ENCODE results near the gene NQO1.
A peak's percentile ranks its signal among the peaks of the same experiment; 100 is the strongest.
"Not testable (repeated sequence)": the region's sequence is repeated elsewhere in the genome, so short reads cannot be mapped to it uniquely, and the experiment has no call there.

Gene NQO1

DNA sequence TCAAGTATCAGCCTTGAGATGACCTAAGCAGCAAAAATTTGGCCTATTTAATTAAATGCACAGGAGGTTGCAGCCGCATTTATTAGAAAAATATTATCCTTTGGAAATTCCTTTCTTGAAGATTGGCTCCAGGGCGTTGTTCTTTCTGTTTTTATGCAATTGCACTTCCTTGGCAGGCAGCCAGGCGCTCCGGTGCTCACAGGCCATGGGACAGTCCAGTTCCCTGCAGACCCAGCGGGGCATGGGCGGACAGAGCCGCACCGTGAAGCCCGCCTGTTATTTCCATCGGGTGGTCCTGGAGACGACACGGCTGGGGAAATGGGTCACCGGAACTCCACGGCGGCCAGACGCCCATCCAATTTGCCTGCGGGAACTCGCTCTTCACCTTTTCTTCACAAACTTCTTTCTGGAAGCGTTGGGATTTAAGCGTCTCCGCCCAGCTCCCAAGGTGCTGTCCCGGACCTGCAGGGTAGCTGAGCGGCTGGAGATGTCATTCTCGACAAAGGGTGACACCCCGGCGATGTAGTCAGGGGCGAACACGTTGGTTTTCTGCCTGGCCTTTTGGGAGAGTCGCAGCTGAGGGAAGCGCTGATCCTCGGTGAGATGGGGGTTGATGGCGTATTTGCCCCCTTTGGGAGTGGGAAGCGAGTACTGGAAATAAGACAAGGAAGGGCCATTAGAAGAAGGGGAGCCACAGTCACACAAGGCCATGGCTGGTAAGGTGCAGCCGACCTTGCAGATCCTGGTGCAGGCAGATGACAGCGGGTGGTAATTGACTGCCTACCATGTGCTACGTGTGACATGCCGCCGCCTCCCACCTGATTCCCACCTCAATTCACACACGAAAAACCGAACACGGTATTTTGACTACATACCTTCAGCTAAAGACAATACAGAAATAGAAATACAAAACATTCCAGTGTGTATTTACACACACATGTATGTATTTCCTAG is 15.9 kb upstream of the NQO1 start:
- peak; percentile 70 for DNase-seq (ENCODE audit: low read depth)

DNA sequence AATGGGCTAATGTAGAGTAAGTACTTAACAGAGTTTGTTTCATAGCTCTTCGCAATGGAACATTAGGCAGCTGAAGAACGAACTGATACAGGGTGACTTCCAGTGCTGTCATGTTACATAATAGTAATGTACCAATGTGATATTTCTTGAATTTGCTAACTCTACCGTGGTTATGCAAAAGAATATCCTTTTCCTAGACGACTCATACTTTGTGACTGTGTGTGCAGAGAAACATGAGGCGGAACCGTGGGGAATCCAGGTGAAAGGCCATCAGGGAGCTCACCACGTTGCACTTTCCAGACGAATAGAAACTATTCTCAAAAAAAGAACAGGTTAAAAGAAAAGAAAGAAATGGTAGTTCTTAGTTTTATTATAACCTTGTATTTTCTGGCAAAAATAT is 15.2 kb upstream of the NQO1 start:
- peak; percentile 48 for DNase-seq (ENCODE audit: low read depth)

DNA sequence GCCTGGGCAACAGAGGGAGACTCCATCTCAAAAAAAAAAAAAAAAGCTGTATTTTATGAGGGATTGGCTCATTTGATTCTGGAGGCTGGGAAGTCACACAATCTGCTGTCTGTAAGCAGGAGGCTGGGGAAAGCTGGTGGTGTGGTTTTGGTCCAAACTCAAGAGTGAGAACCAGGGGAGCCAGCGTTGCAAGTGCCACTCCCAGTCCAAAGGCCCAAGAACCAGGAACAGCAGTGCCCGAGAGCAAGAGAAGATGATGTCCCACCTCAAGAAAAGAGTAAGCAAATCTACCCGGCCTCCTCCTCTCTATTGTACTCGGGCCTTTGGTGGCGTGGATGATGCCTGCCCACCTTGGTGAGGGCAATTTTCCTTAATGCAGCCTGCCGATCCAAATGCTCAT is 5.7 kb upstream of the NQO1 start:
- DNase-seq (ENCODE audit: low read depth) = no peak

GRCh38 chr16:69731280-69731679 is 4.9 kb upstream of the NQO1 start:
- not testable (repeated sequence) for DNase-seq (ENCODE audit: low read depth)

GRCh38 chr16:69729030-69729429 is 2.7 kb upstream of the NQO1 start:
- not testable (repeated sequence) for DNase-seq (ENCODE audit: low read depth)

DNA sequence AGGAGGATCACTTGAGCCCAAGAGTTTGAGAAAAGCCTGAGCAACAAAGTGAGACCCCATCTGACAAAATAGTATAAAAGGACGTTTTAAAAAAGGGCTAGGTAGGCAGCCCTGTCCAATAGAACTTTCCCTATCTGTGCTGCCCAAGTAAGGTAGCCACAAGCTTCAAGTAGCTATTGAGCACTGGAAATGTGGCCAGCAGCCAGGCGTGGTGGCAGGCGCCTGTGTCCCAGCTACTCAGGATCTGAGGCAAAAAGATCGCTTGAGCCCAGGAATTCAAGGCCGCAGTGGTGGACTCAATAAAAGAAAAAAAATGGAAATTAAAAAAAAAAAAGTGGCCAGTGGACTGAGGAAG is 1.5 kb upstream of the NQO1 start:
- DNase-seq (ENCODE audit: low read depth) = no peak

DNA sequence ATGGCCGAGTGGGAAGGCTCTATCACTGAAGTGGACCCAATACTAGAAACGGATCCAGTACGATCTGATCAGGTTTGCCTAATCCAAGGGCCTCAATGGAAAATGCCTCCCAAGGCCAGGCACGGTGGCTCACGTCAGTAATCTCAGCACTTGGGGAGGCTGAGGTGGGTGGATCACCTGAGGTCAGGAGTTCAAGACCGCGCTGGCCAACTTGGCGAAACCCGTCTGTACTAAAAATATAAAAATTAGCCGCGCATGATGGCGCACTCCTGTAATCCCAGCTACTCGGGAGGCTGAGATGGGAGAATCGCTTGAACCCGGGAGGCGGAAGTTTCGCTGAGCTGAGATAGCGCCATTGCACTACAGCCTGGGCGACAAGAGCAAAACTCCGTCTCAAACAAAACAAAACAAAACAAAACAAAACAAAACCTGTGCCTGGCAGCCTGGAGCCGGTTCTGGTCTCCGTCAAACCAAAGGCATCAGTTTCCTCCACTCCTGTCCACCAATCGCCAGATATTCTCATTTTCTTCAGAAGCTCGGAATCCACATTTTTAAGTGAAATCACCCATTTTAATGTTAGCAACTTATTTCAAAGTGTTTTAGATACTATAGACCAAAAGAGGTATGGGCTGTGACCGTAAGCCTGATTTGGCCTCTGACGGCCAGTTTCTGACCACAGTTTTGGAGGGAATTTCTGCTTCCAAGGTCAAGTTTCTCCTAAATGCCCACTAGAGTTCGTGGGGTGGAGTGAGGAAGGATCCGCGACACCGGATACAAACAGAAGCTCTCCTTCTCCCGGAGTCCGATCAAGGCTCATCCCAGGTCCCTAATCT is 664 bp downstream of the NQO1 start:
- DNase-seq (ENCODE audit: low read depth) = no peak

DNA sequence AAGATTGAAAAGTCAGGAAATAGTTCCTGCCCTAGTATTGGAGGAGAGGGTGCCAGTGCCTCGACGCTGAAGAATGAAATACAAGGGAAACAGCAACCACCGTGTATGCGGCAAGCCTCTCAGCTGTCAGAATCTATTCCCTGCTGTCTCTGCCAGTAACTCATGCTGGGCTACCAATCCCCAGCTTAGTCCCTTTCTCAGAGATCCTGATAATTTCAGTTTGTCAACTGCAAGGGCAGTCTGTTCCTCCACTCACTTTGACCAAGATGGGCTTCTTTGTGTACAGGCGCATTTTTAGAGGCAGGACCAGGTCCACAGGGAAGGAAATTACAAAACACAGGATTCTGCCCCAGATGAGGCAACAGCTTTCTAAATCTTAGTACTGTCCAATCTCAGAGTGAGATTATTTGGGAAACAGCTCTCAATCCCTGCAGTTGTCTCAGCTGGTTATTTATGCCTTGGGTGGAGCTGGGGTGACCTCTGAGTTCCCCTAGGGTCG is 1.3 kb downstream of the NQO1 start:
- DNase-seq (ENCODE audit: low read depth) = peak; percentile 39

GRCh38 chr16:69724414-69724873 is 1.9 kb downstream of the NQO1 start:
- no peak for DNase-seq (ENCODE audit: low read depth)

DNA sequence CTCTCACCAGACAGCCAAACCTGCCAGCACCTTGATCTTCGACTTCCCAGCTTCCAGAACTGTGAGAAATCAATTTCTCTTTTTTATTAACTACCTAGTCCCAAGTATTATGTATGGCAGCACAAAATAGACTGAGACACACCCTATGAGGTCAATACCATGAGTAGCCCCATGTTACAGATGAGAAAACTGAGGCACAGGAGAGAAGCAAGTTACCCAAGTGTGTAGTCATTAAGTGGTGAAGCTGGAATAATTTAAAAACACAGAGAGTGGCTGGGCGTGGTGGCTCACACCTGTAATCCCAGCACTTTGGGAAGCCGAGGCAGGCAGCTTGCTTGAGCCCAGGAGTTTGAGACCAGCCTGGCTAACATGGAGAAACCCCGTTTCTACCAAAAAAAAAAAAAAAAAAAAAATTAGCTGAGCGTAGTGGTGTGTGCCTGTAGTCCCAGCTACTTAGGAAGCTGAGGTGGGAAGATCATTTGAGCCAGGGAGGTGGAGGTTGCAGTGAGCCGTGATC is 4.9 kb downstream of the NQO1 start:
- DNase-seq (ENCODE audit: low read depth) = no peak

DNA sequence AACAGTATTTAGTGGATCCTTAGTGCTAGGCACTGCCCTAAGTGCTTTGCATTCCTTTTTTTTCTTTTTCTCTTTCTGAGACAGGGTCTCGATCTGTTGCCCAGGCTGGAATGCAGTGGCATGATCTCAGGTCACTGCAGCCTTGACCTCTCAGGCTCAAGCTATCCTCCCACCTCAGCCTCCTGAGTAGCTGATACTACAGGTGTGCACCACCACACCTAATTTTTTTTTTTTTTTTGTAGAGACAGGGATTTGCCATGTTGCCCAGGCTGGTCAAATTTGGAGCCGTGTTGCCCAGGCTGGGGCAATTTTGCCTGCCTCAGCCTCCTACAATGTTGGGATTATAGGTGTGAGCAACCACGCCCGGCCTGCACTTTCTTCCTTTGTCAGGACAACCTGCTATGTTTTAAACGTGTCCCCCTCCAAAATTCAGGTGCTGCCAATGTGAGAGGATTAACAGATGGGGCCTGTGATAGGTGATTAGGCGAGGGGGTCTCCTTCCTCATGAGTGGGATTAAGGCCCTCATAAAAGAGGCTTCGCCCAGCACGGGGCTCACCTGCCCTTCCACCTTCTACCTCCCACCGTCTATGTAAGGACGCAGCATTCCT is 5.4 kb downstream of the NQO1 start:
- no peak for DNase-seq (ENCODE audit: low read depth)

DNA sequence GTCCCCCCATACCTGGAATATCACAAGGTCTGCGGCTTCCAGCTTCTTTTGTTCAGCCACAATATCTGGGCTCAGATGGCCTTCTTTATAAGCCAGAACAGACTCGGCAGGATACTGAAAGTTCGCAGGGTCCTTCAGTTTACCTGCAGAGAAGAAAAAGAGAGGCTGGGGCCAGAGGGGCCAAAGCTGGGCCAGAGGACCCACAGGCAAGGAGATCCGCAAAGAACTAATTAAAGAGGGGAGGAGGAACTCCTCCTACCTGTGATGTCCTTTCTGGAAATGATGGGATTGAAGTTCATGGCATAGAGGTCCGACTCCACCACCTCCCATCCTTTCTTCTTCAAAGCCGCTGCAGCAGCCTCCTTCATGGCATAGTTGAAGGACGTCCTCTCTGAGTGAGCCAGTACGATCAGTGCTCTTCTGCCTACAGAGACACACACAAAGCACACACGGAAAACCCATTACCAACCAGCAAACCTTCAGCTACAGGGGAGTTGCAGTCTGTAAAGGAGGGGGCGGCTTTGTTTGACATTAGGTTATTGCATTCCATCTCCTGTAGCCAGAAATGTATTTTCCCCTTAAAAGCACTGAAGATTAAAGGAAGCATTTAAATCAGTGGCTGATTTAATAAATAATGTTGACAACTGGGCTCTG is 8.1 kb downstream of the NQO1 start:
- no peak for DNase-seq (ENCODE audit: low read depth)

DNA sequence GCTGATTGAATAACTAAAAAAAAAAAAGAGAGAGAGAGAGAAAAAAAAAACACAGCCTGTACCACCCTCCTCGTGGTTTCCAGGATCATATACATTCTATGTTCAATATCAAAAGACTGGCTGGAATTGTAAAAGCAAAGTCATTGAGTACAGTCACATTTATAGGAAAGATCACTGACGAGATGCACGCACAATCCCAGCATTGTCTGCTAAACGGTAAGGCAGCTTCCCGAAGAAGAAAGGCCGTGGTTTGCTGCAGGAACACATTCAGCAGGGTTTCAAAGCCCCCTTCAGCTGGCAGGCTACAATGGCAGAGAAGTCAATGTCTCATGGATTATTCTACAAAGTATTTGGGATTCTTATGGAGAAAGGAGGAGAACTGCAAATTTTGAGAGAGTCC is 9.3 kb downstream of the NQO1 start:
- DNase-seq (ENCODE audit: low read depth) = no peak

GRCh38 chr16:69712914-69713581 is 13.3 kb downstream of the NQO1 start:
- DNase-seq (ENCODE audit: low read depth) = no peak

GRCh38 chr16:69712277-69712676 is 14.1 kb downstream of the NQO1 start:
- DNase-seq (ENCODE audit: low read depth) = no peak

GRCh38 chr16:69711115-69711740 is 15.1 kb downstream of the NQO1 start:
- DNase-seq (ENCODE audit: low read depth) = peak; percentile 53

DNA sequence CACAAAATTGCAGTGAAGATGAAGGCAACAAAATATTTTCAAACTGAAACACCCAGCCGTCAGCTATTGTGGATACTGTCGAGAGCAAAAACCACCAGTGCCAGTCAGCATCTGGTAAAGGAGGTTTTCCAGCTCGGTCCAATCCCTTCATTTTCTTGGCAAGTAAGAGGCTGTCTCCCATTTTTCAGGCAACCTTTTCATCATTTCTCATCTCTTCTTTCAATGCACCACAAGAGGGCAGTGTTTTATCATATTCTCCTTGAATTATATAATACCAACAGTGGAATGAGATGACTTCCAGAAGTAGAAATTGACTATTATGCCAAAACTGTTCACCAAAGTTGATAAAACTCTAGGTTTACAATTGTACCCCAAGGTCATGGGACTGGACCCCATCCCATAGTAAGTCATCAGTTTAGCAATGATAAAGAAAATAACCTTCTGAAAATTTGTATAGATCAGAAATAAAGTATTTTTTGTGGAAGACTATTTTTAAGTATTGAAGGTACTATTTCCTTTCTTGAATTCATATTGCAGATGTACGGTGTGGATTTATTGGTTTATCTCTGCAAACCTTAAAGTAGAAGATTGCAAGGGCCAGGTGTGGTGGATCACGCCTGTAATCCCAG is 16.8 kb downstream of the NQO1 start:
- DNase-seq (ENCODE audit: low read depth) = peak; percentile 74

GRCh38 chr16:69707920-69708683 is 18.3 kb downstream of the NQO1 start:
- no peak for DNase-seq (ENCODE audit: low read depth)

DNA sequence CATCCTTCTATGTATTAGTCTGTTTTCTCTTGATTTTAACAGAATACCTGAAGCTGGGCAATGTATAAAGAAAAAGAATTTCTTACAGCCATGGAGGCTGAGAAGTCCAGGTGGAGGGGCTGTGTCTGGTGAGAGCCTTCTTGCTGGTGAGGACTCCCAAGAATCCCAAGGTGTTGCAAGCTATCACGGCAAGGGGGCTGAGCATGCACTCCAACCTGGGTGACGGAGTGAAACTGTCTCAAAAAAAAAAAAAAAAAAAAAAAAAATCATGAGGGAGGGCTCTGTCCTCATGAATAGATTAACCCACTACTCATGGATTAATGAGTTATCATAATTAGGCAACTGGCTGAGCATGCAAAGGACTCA is 19.4 kb downstream of the NQO1 start:
- DNase-seq (ENCODE audit: low read depth) = no peak
